Endothelial cell of umbilical vein (primary cell): ENCODE data around the gene CPOX. TPM values are rescaled to one million over a fixed set of nuclear protein-coding genes. Genes with fewer than 3 reads are reported as not detected.

Source experiments
- BruUV-seq: library from RNA; stranded (reverse); fragments of 400-500 nt; replicated peaks from 2 replicates; lab custom pipeline; 2021; lab: Mats Ljungman, UMichigan
- CTCF ChIA-PET: fragments of 300-600, 350-600 bp; sonication (Branson Sonifier 250); formaldehyde crosslinking; loops from one replicate; lab custom pipeline; 2021; ENCODE audit warnings: antibody characterized with exemption, inconsistent platforms; lab: Charles Lee
- POLR2A ChIA-PET: fragments of 300-600, 350-600 bp; sonication (Branson Sonifier 250); formaldehyde crosslinking; loops from one replicate; lab custom pipeline; 2021; ENCODE audit warnings: antibody characterized with exemption, inconsistent platforms; lab: Charles Lee
- DNase-seq: peaks from one replicate; pipeline ENCODE4 v3.0.0-alpha.2; 2011; ENCODE audit warnings: low read depth, low spot score
- FAIRE-seq: peaks from 2 replicates; lab custom pipeline; 2011; peaks lifted over from hg19 to GRCh38; lab: Jason Lieb, UNC
- H2AFZ ChIP-seq: 2 replicates; pipeline ENCODE4 v1.6.0; 2012; ENCODE audit warnings: low read depth, low read length, control low read depth, inconsistent platforms
- H3K27ac ChIP-seq: 2 replicates; pipeline ENCODE4 v1.5.1; 2011; ENCODE audit warnings: low read depth, mild to moderate bottlenecking, control low read depth, low read length, moderate library complexity; ENCODE audit not compliant: insufficient read depth
- H3K27me3 ChIP-seq, 2 experiments: 2 replicates each; pipeline versions ENCODE4 v1.6.0 to v1.6.1; 2011; ENCODE audit warnings: low read length in 2 of 2, mixed read lengths in 1 of 2; ENCODE audit not compliant: control insufficient read depth in 2 of 2, insufficient read depth in 2 of 2
- H3K36me3 ChIP-seq, 2 experiments: 2 replicates in 1 of 2; 3 replicates in 1 of 2; pipeline ENCODE4 v1.5.1; 2011; ENCODE audit warnings: low read length in 2 of 2, mild to moderate bottlenecking in 1 of 2, moderate library complexity in 1 of 2; ENCODE audit not compliant: control insufficient read depth in 2 of 2, insufficient read depth in 2 of 2; ENCODE audit errors: extremely low read depth in 1 of 2
- H3K4me1 ChIP-seq: 3 replicates; pipeline ENCODE4 v1.5.1; 2011; ENCODE audit warnings: mild to moderate bottlenecking, low read length; ENCODE audit not compliant: control insufficient read depth, insufficient read depth; ENCODE audit errors: extremely low read depth
- H3K4me2 ChIP-seq: 2 replicates; pipeline ENCODE4 v1.6.1; 2011; ENCODE audit warnings: low read length, control low read depth, mixed read lengths; ENCODE audit not compliant: insufficient read depth
- H3K4me3 ChIP-seq, 3 experiments: fragments of 200-600 bp in 1 of 3; sonication (generic), shearing (Covaris generic) in 1 of 3; replicated peaks in 1 of 3; 2 replicates each; pipeline ENCODE4 v1.5.1; 2011 to 2016; ENCODE audit warnings: control low read depth in 3 of 3, low read length in 3 of 3, mild to moderate bottlenecking in 2 of 3, inconsistent platforms in 1 of 3, low read depth in 1 of 3, moderate library complexity in 1 of 3; ENCODE audit not compliant: insufficient read depth in 1 of 3
- H3K79me2 ChIP-seq: 2 replicates; pipeline ENCODE4 v1.6.0; 2012; ENCODE audit warnings: low read length, inconsistent platforms; ENCODE audit not compliant: control insufficient read depth, insufficient read depth
- H3K9ac ChIP-seq: replicated peaks from 2 replicates; pipeline ENCODE3; 2011; ENCODE audit warnings: low read length, control low read depth; ENCODE audit not compliant: insufficient read depth; ENCODE audit errors: extremely low read depth
- H3K9me1 ChIP-seq: replicated peaks from 3 replicates; pipeline ENCODE4 v1.6.0; 2011; ENCODE audit warnings: mild to moderate bottlenecking, low read length; ENCODE audit not compliant: control insufficient read depth, insufficient read depth; ENCODE audit errors: extremely low read depth
- H3K9me3 ChIP-seq: replicated peaks from 2 replicates; pipeline ENCODE4 v1.5.1; 2012; ENCODE audit warnings: low read length, inconsistent platforms; ENCODE audit not compliant: control insufficient read depth, insufficient read depth
- H4K20me1 ChIP-seq: replicated peaks from 2 replicates; pipeline ENCODE3; 2011; ENCODE audit warnings: mild to moderate bottlenecking, low read length; ENCODE audit not compliant: control insufficient read depth, insufficient read depth; ENCODE audit errors: extremely low read depth
- CTCF ChIP-seq, 2 donors: IDR thresholded peaks; 1 replicate in 1 of 2; 2 replicates in 1 of 2; pipeline ENCODE4 v1.5.1; 2011; ENCODE audit warnings: low read length in 2 of 2, mild to moderate bottlenecking in 2 of 2, moderate library complexity in 2 of 2, control low read depth in 1 of 2, inconsistent platforms in 1 of 2, low read depth in 1 of 2; ENCODE audit not compliant: insufficient read depth in 1 of 2; ENCODE audit errors: extremely low read depth in 1 of 2
- EZH2 ChIP-seq: IDR thresholded peaks from 2 replicates; pipeline ENCODE4 v1.6.1; 2012; ENCODE audit warnings: borderline replicate concordance, low read depth, mild to moderate bottlenecking, moderate library complexity, low read length, inconsistent platforms; ENCODE audit not compliant: severe bottlenecking
- FOS ChIP-seq: IDR thresholded peaks from 2 replicates; pipeline ENCODE4 v1.6.1; 2011; ENCODE audit warnings: mild to moderate bottlenecking, low read length, moderate library complexity, borderline replicate concordance; ENCODE audit not compliant: insufficient read depth
- GATA2 ChIP-seq: IDR thresholded peaks from 2 replicates; pipeline ENCODE4 v1.7.0; 2011; ENCODE audit warnings: low read depth, mild to moderate bottlenecking, moderate library complexity, mixed read lengths, low read length; ENCODE audit not compliant: insufficient read length, insufficient read depth
- JUN ChIP-seq: IDR thresholded peaks from 2 replicates; pipeline ENCODE4 v1.6.1; 2011; ENCODE audit warnings: borderline replicate concordance, low read depth; ENCODE audit not compliant: insufficient read length, insufficient read depth
- MAX ChIP-seq: IDR thresholded peaks from 2 replicates; pipeline ENCODE4 v1.6.1; 2011; ENCODE audit not compliant: insufficient read depth, insufficient read length
- MYC ChIP-seq: IDR thresholded peaks from one replicate; pipeline ENCODE4 v1.6.1; 2011; ENCODE audit warnings: mild to moderate bottlenecking, low read depth, low read length
- POLR2A ChIP-seq: IDR thresholded peaks from 2 replicates; pipeline ENCODE4 v1.6.1; 2012; ENCODE audit warnings: low read depth, mild to moderate bottlenecking, control low read depth, low read length
- POLR2AphosphoS5 ChIP-seq: IDR thresholded peaks from 2 replicates; pipeline ENCODE4 v1.6.1; 2012; ENCODE audit warnings: low read depth, mild to moderate bottlenecking, control low read depth, low read length, moderate library complexity; ENCODE audit not compliant: insufficient read depth
- dilution Hi-C: fragments of 300-500 bp; cut with MboI; formaldehyde crosslinking; loops from one replicate; pipeline ENCODE4 v1.15.0; 2019; ENCODE audit warnings: low sequenced_read_pairs; ENCODE audit not compliant: extremely low pct_ligation_motif_present
- intact Hi-C: fragments of 100-400 bp; cut with micrococcal nuclease; formaldehyde crosslinking; loops from one replicate; pipeline ENCODE4 v1.10.0; 2022
- polyA plus RNA-seq, 4 experiments: library from polyadenylated mRNA; depleted of rRNA in 3 of 4; stranded (reverse) in 3 of 4; unstranded in 1 of 4; fragments of >200 nt; gene quantifications; 2 replicates each; pipeline versions ENCODE4 v1.2.1 to v1.2.3, GENCODE V29; 2011 to 2012; ENCODE audit warnings: missing spikeins in 1 of 4
- total RNA-seq: library from RNA; stranded (reverse); gene quantifications from 2 replicates; pipeline ENCODE4 v1.2.3, GENCODE V29; 2021

The CPOX gene
- total and polyA plus RNA-seq, 2 donors (not counting 3 experiments of a cell fraction or from before 2014, with no cell fraction given), result 12.3 to 24.5 TPM

DNA sequence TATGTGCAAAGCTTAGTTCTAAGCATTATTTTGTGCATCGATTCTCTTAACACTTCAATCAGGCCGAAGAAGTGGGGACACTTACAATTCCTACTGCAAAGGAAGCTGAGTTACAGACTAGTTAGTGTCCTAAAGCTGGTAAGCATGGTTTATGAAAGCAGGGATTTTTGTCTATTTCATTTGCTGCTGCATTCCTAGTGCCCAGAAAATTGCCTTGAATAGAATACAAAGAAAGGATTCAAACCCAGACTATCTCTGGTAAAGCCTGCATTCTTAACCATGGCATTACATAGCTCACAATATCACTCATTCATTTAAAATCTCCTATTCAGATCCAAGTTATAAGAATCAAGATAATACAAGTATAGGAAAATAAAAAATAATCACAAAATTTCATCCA is 24.4 kb upstream of the CPOX start:
- intact Hi-C loops (no loop called here), dilution Hi-C loops (loop anchor here (25.0 kb wide), 1 partner anchor 194 kb away; no protein-coding TSS in a partner anchor)
- Histone ChIP-seq H3K27me3 (no peaks in the 10 kb centered on the region), H3K4me2 (no peak overlapping the region), H3K36me3 (no peaks in the 10 kb centered on the region), H3K9me3 (no peaks in the 10 kb centered on the region), H3K4me1 (no peaks in the 10 kb centered on the region), H3K27ac (no peak overlapping the region), H3K79me2 (no peaks in the 10 kb centered on the region), H2AFZ (no peak overlapping the region), H4K20me1 (no peaks in the 10 kb centered on the region), H3K9ac (no peak overlapping the region), H3K9me1 (no peaks in the 10 kb centered on the region), H3K4me3 (no peak overlapping the region)
- no peak for DNase-seq
- TF ChIP-seq POLR2AphosphoS5 (no peak), MAX (no peak), MYC (no peak), GATA2 (no peak), EZH2 (no peak), JUN (no peak), CTCF (IDR thresholded peaks at IDR 0.05; ENCODE audit: extremely low read depth in 1 of 2, insufficient read depth in 1 of 2, low read depth in 1 of 2, low read length in 2 of 2) (no peak), FOS (no peak), POLR2A (no peak)
- POLR2A ChIA-PET, result no interaction called here
- BruUV-seq, result no TSS peak
- FAIRE-seq, result no peak
- CTCF ChIA-PET, result interaction anchor here (0.8 kb wide), 1 partner anchor 74 kb away, joined by 3 read pairs; no protein-coding TSS in a partner anchor
